ENCODE data around the gene EHD4.

The EHD4 gene

GRCh38 chr15:41957021-41957897 lies 15.1 kb downstream of the EHD4 start:
- no peak for DNase-seq (ENCODE audit: low spot score)

GRCh38 chr15:41955807-41956525 lies 16.4 kb downstream of the EHD4 start:
- DNase-seq (ENCODE audit: low spot score), result no peak

- no peak for DNase-seq (ENCODE audit: low spot score)
These were observed 17.3 kb downstream of the EHD4 start for GRCh38 chr15:41955100-41955499.

GRCh38 chr15:41954036-41954435 lies 18.3 kb downstream of the EHD4 start:
- DNase-seq (ENCODE audit: low spot score), result no peak

- DNase-seq (ENCODE audit: low spot score), result no peak
These were observed 20.3 kb downstream of the EHD4 start for GRCh38 chr15:41952013-41952563.

GRCh38 chr15:41951571-41951970 lies 20.8 kb downstream of the EHD4 start:
- DNase-seq (ENCODE audit: low spot score), result no peak

GRCh38 chr15:41950489-41950888 lies 21.9 kb downstream of the EHD4 start:
- DNase-seq (ENCODE audit: low spot score), result no peak

GRCh38 chr15:41950127-41950483 lies 22.3 kb downstream of the EHD4 start:
- no peak for DNase-seq (ENCODE audit: low spot score)

- no peak for DNase-seq (ENCODE audit: low spot score)
These were observed 22.8 kb downstream of the EHD4 start for GRCh38 chr15:41949401-41950126.

- no peak for DNase-seq (ENCODE audit: low spot score)
These were observed 23.9 kb downstream of the EHD4 start for GRCh38 chr15:41948490-41948889.

GRCh38 chr15:41946970-41947369 lies 25.4 kb downstream of the EHD4 start:
- no peak for DNase-seq (ENCODE audit: low spot score)

GRCh38 chr15:41945731-41946130 lies 26.6 kb downstream of the EHD4 start:
- no peak for DNase-seq (ENCODE audit: low spot score)

- DNase-seq (ENCODE audit: low spot score), result no peak
These were observed 27.1 kb downstream of the EHD4 start for GRCh38 chr15:41945221-41945620.

GRCh38 chr15:41944313-41944940 lies 27.9 kb downstream of the EHD4 start:
- DNase-seq (ENCODE audit: low spot score), result no peak

GRCh38 chr15:41943543-41944312 lies 28.6 kb downstream of the EHD4 start:
- DNase-seq (ENCODE audit: low spot score), result no peak

- no peak for DNase-seq (ENCODE audit: low spot score)
These were observed 29.5 kb downstream of the EHD4 start for GRCh38 chr15:41942886-41943285.

- DNase-seq (ENCODE audit: low spot score), result no peak
These were observed 30.5 kb downstream of the EHD4 start for GRCh38 chr15:41941644-41942415.

- peak; percentile 31 for DNase-seq (ENCODE audit: low spot score)
These were observed 31.9 kb downstream of the EHD4 start for GRCh38 chr15:41940441-41940857.

GRCh38 chr15:41939986-41940385 lies 32.4 kb downstream of the EHD4 start:
- DNase-seq (ENCODE audit: low spot score), result no peak

- no peak for DNase-seq (ENCODE audit: low spot score)
These were observed 34.8 kb downstream of the EHD4 start for GRCh38 chr15:41937568-41937923.

Measured in CD4-positive, alpha-beta T cell treated with Interleukin-6 at 100 ng/mL for 8 hours (primary cell).